ENCODE results near the gene FGF3.

Gene FGF3

GRCh38 chr11:69818603-69819441 lies at the start of gene FGF3:
FGF3 (minus strand) TSS chr11:69819416; CDS start chr11:69818933, 483 bp downstream.
- Histone ChIP-seq H3K9me3 (ENCODE audit: control insufficient read depth in 2 of 2, low read length in 2 of 2) (no peaks in the 10 kb centered on the region), H3K4me3 (ENCODE audit: low read length in 2 of 2) (no peak within 1 kb of the TSS), H3K27me3 (ENCODE audit: control insufficient read depth in 1 of 2, insufficient read depth in 2 of 2, low read length in 2 of 2) (peaks cover 34 to 42% of the 10 kb centered on the region in 2 donors), H3K9ac (ENCODE audit: low read length in 2 of 2) (no peak within 1 kb of the TSS), H3K36me3 (ENCODE audit: control insufficient read depth in 2 of 2, insufficient read depth in 2 of 2, low read length in 2 of 2) (no peaks in the 10 kb centered on the region), H3K27ac (ENCODE audit: low read length) (no peak within 1 kb of the TSS), H3K4me1 (ENCODE audit: control insufficient read depth, insufficient read depth, low read length) (no peaks in the 10 kb centered on the region)

DNA sequence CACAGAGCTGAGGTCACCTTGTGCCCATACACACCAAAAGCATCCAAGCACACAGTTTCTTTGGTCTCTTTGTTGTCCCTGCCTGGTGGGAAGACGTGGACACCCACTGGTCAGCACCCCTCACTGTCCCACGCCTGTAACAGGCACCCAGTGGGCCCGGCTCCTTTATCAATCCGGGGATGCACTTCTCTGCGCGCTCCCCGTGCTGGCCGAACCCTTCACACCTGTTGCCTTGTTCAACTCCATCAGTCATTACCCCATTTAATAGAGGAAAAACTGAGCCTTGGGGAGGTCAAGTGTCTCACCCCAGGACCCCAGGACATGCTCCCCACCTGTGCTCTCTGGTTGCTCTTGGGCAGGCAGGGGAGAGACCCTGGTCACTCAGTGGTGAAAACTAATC lies 49.7 kb upstream of the FGF3 start:
- peaks cover 22 to 26% of the 10 kb centered on the region in 2 donors for H3K27me3 ChIP-seq (ENCODE audit: control insufficient read depth in 1 of 2, insufficient read depth in 2 of 2, low read length in 2 of 2)
- H3K4me1 ChIP-seq (ENCODE audit: control insufficient read depth, insufficient read depth, low read length) = peaks cover 3% of the 10 kb centered on the region
- no peak overlapping the region for H3K9ac ChIP-seq (ENCODE audit: low read length in 2 of 2)
- no peaks in the 10 kb centered on the region for H3K9me3 ChIP-seq (ENCODE audit: control insufficient read depth in 2 of 2, low read length in 2 of 2)
- H3K36me3 ChIP-seq (ENCODE audit: control insufficient read depth in 2 of 2, insufficient read depth in 2 of 2, low read length in 2 of 2) = no peaks in the 10 kb centered on the region
- H3K4me3 ChIP-seq (ENCODE audit: low read length in 2 of 2) = no peak overlapping the region
- H3K27ac ChIP-seq (ENCODE audit: low read length) = no peak overlapping the region

GRCh38 chr11:69868006-69868810 lies 49.0 kb upstream of the FGF3 start:
- Histone ChIP-seq H3K36me3 (ENCODE audit: control insufficient read depth in 2 of 2, insufficient read depth in 2 of 2, low read length in 2 of 2) (no peaks in the 10 kb centered on the region), H3K4me1 (ENCODE audit: control insufficient read depth, insufficient read depth, low read length) (peaks cover 3% of the 10 kb centered on the region), H3K9me3 (ENCODE audit: control insufficient read depth in 2 of 2, low read length in 2 of 2) (no peaks in the 10 kb centered on the region), H3K4me3 (ENCODE audit: low read length in 2 of 2) (no peak overlapping the region), H3K27ac (ENCODE audit: low read length) (no peak overlapping the region), H3K27me3 (ENCODE audit: control insufficient read depth in 1 of 2, insufficient read depth in 2 of 2, low read length in 2 of 2) (peaks cover 23 to 26% of the 10 kb centered on the region in 2 donors), H3K9ac (ENCODE audit: low read length in 2 of 2) (no peak overlapping the region)

GRCh38 chr11:69867076-69868005 lies 48.1 kb upstream of the FGF3 start:
- no peak overlapping the region for H3K27ac ChIP-seq (ENCODE audit: low read length)
- H3K27me3 ChIP-seq (ENCODE audit: control insufficient read depth in 1 of 2, insufficient read depth in 2 of 2, low read length in 2 of 2) = peaks cover 28 to 32% of the 10 kb centered on the region in 2 donors
- no peak overlapping the region for H3K9ac ChIP-seq (ENCODE audit: low read length in 2 of 2)
- H3K9me3 ChIP-seq (ENCODE audit: control insufficient read depth in 2 of 2, low read length in 2 of 2) = no peaks in the 10 kb centered on the region
- H3K4me3 ChIP-seq (ENCODE audit: low read length in 2 of 2) = no peak overlapping the region
- no peaks in the 10 kb centered on the region for H3K36me3 ChIP-seq (ENCODE audit: control insufficient read depth in 2 of 2, insufficient read depth in 2 of 2, low read length in 2 of 2)
- peaks cover 3% of the 10 kb centered on the region for H3K4me1 ChIP-seq (ENCODE audit: control insufficient read depth, insufficient read depth, low read length)

DNA sequence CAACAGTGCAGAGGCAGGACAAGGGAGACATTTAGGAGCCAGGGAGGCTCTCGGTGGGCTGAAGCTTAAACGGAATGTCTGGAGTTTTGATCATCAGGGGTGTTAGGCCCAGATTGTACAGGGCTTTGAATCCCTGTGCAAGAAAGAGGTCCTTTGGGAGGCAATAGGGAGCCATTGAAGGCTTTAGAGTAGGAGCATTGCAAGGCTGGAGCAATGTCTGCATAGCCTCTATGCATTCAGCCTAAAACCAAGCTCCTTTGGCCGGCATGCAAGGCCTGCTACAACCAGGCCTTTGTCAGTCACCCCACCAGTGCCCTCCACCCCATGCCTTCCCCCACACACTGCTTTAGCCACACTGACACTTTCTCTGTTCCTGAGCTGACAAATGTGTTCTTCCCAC lies 47.4 kb upstream of the FGF3 start:
- no peak overlapping the region for H3K9ac ChIP-seq (ENCODE audit: low read length in 2 of 2)
- H3K9me3 ChIP-seq (ENCODE audit: control insufficient read depth in 2 of 2, low read length in 2 of 2) = no peaks in the 10 kb centered on the region
- H3K27ac ChIP-seq (ENCODE audit: low read length) = no peak overlapping the region
- no peaks in the 10 kb centered on the region for H3K36me3 ChIP-seq (ENCODE audit: control insufficient read depth in 2 of 2, insufficient read depth in 2 of 2, low read length in 2 of 2)
- H3K4me3 ChIP-seq (ENCODE audit: low read length in 2 of 2) = no peak overlapping the region
- H3K27me3 ChIP-seq (ENCODE audit: control insufficient read depth in 1 of 2, insufficient read depth in 2 of 2, low read length in 2 of 2) = peaks cover 31 to 36% of the 10 kb centered on the region in 2 donors
- peaks cover 3% of the 10 kb centered on the region for H3K4me1 ChIP-seq (ENCODE audit: control insufficient read depth, insufficient read depth, low read length)

GRCh38 chr11:69865707-69866106 lies 46.5 kb upstream of the FGF3 start:
- H3K36me3 ChIP-seq (ENCODE audit: control insufficient read depth in 2 of 2, insufficient read depth in 2 of 2, low read length in 2 of 2) = no peaks in the 10 kb centered on the region
- no peak overlapping the region for H3K9ac ChIP-seq (ENCODE audit: low read length in 2 of 2)
- H3K4me1 ChIP-seq (ENCODE audit: control insufficient read depth, insufficient read depth, low read length) = peaks cover 3% of the 10 kb centered on the region
- H3K27ac ChIP-seq (ENCODE audit: low read length) = no peak overlapping the region
- H3K4me3 ChIP-seq (ENCODE audit: low read length in 2 of 2) = no peak overlapping the region
- H3K9me3 ChIP-seq (ENCODE audit: control insufficient read depth in 2 of 2, low read length in 2 of 2) = no peaks in the 10 kb centered on the region
- H3K27me3 ChIP-seq (ENCODE audit: control insufficient read depth in 1 of 2, insufficient read depth in 2 of 2, low read length in 2 of 2) = peaks cover 34 to 43% of the 10 kb centered on the region in 2 donors

DNA sequence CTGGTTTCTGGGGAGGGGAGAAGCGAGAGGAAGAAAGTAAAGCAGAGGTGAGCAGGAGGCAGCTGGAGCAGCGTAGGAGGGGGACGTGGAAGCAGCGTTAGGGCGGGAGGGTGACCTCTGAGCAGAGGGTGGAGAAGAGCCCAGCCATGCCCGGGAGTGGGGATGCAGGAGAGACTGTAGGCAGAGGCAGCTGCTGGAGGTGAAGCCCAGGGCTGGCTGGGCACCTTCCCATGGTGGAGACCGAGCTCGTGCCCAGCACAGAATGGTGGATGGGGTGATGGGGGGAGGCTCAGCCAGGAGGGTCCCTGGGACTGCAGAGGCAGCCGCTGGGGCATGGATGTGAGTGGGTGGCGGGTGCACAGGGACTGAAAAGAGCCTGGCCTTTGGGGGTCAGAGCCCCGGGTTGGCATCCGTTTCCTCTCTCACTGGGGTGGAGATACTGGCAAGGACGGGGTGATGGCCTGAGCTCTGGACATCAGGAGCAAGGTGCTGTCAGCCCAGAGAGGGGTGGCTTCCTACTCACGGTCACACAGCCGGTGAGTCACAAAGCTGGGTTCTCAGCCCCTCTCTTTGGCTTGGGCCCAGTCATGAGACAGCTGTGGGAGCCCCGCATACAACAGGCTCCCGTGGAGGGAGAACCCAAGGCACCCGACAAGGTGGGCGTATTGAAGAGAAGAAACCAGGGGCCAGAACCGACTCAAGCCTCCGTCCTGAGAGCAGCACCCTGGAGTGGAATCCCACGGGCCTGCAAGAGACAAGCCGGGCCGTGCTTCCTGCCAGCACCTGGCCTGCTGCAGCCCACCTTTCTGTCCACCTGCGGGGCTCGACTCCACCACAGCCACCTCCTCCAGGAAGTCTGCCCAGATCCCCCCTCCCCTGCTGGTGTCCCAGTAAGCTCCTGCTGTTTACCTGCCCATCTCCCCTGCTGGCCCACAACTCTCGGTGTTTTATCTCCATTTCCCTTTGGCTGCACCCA lies 45.8 kb upstream of the FGF3 start:
- Histone ChIP-seq H3K9ac (ENCODE audit: low read length in 2 of 2) (no peak overlapping the region), H3K36me3 (ENCODE audit: control insufficient read depth in 2 of 2, insufficient read depth in 2 of 2, low read length in 2 of 2) (no peaks in the 10 kb centered on the region), H3K4me3 (ENCODE audit: low read length in 2 of 2) (no peak overlapping the region), H3K27me3 (ENCODE audit: control insufficient read depth in 1 of 2, insufficient read depth in 2 of 2, low read length in 2 of 2) (peaks cover 34 to 43% of the 10 kb centered on the region in 2 donors), H3K4me1 (ENCODE audit: control insufficient read depth, insufficient read depth, low read length) (no peaks in the 10 kb centered on the region), H3K9me3 (ENCODE audit: control insufficient read depth in 2 of 2, low read length in 2 of 2) (no peaks in the 10 kb centered on the region), H3K27ac (ENCODE audit: low read length) (no peak overlapping the region)

DNA sequence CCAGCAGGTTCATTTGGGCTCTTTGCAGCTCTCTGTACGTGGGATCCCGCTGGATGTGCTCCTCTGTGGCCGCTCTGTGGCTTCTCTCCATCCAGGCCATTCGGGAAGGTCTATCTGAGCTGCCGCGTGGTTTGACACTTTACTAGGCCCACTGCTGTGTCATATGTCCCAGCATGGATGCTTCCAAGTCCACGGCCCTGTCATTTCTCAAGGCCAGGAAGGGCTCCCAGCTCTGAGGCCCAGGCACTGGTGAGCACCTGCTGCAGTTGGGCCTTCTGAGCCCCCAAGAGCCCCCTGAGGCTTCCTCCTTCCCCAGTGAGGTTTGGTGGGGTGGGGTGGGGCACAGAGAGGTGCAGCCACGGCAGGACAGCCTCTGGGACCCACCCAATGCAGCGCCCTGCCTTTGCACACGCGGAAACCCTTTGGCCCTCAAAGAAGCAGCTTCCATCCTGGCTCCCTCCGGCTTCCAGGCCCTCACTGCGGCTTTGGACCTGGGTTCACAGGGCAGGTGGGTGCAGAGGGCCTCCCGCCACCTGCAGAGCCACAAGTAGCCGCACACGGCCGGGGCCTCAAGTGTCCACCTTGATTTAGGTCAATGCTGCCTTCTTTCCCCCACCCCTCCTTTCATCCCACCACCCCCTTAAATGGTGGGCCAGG lies 44.5 kb upstream of the FGF3 start:
- no peaks in the 10 kb centered on the region for H3K4me1 ChIP-seq (ENCODE audit: control insufficient read depth, insufficient read depth, low read length)

GRCh38 chr11:69862797-69863543 lies 43.8 kb upstream of the FGF3 start:
- Histone ChIP-seq H3K9me3 (ENCODE audit: control insufficient read depth in 2 of 2, low read length in 2 of 2) (no peaks in the 10 kb centered on the region), H3K4me3 (ENCODE audit: low read length in 2 of 2) (no peak overlapping the region), H3K27me3 (ENCODE audit: control insufficient read depth in 1 of 2, insufficient read depth in 2 of 2, low read length in 2 of 2) (peaks cover 30 to 42% of the 10 kb centered on the region in 2 donors), H3K36me3 (ENCODE audit: control insufficient read depth in 2 of 2, insufficient read depth in 2 of 2, low read length in 2 of 2) (no peaks in the 10 kb centered on the region), H3K27ac (ENCODE audit: low read length) (no peak overlapping the region), H3K4me1 (ENCODE audit: control insufficient read depth, insufficient read depth, low read length) (no peaks in the 10 kb centered on the region), H3K9ac (ENCODE audit: low read length in 2 of 2) (no peak overlapping the region)

More for the DNA sequence above, 44.5 kb upstream of the FGF3 start:
- Histone ChIP-seq H3K27me3 (ENCODE audit: control insufficient read depth in 1 of 2, insufficient read depth in 2 of 2, low read length in 2 of 2) (peaks cover 34 to 43% of the 10 kb centered on the region in 2 donors), H3K9ac (ENCODE audit: low read length in 2 of 2) (no peak overlapping the region), H3K27ac (ENCODE audit: low read length) (no peak overlapping the region), H3K9me3 (ENCODE audit: control insufficient read depth in 2 of 2, low read length in 2 of 2) (no peaks in the 10 kb centered on the region), H3K36me3 (ENCODE audit: control insufficient read depth in 2 of 2, insufficient read depth in 2 of 2, low read length in 2 of 2) (no peaks in the 10 kb centered on the region), H3K4me3 (ENCODE audit: low read length in 2 of 2) (no peak overlapping the region)
